HG02759 (cell line): ENCODE results near the gene LZTR1.

Experiments used
- ATAC-seq: cut with Tn5 transposase; IDR thresholded peaks from one replicate; pipeline ENCODE4 v1.9.1; 2021; ENCODE audit warnings: mild to moderate bottlenecking, moderate library complexity; ENCODE audit not compliant: unreplicated experiment

LZTR1 gene

DNA sequence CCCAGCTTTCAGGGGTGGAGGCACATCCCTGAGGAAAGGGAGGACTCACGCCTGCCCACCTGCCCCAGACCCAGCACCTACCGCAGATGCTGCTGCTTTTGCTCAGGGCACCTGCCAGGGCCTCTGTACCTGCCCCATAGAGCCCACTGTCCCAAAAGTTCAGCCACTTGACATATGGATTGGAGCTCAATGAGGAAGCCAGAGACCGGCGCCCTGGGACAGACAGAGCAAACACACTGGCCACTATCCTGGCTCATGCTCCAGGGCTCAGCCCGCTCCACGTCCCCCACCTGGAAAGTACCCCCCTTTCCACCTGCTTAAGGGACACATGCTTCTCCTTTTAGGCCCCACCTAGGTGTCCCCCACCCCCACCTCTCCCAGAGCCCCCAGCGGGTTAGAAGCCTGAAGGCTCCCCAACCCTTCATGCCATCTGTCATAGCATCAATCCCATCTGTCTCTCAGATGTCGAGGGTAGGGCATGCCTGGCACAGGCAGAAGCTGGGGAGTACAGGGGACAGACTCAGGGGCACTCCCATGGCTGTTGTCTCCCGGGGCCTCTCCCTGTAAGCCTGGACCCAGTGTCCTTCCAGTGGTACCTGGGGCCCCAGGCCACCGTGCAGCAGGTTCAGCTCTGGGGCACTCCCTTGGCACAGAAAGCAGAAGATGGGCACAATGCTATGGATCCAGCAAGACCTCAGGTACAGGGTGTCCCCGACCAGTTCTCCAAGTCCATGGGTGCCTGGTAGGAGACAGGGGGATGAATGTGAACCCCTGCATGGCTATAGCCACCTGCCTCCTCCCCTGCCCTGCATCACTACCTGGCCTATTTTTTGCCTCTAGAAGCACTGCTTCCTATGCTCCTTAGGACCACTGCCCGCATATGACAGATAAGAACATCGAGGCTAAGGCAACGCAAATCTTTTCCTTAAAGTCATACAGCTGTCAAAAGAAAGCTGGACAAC is 30.6 kb downstream of the LZTR1 start:
- no peak for ATAC-seq

GRCh38 chr22:21013657-21014201 is 31.6 kb downstream of the LZTR1 start:
- peak; percentile 19 for ATAC-seq

- peak; percentile 87 for ATAC-seq
Measured at GRCh38 chr22:21014202-21014725, 32.2 kb downstream of the LZTR1 start.

DNA sequence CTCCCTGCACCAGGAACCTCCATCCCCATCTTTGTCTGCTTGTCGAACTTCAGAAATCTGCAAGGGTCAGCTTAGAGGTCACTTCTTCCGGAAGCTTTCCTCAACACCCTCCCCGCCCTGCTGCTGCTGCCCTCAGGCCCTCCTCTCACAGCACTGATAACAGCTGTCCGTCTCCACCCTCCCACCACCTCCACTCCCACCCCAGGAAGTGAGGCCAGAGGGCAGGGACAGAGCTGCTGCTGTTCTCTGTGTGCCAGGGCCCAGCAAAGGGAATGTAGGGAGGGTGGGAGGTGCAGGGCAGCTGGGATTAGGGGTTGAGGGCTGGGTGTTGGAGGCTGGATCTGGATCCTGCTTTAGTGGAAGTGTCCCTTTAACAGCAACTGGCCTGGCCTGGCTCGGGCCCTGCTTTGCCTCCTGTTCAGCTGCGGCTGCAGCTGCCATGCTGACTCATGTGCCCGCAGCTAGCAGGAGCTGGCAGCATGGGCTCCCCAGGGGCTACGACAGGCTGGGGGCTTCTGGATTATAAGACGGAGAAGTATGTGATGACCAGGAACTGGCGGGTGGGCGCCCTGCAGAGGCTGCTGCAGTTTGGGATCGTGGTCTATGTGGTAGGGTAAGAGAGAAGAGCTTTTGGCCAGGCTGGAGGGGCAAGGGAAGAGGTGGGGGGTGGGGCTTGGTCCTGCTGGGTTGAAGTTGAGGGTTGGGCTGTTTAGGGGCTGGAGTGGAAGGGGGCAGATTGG is 32.8 kb downstream of the LZTR1 start, which contains the start of gene P2RX6:
P2RX6 (plus strand) TSS at position 440 of the 740 bp plus-strand sequence; CDS start at position 450, 10 bp downstream.
- ATAC-seq, result no peak

DNA sequence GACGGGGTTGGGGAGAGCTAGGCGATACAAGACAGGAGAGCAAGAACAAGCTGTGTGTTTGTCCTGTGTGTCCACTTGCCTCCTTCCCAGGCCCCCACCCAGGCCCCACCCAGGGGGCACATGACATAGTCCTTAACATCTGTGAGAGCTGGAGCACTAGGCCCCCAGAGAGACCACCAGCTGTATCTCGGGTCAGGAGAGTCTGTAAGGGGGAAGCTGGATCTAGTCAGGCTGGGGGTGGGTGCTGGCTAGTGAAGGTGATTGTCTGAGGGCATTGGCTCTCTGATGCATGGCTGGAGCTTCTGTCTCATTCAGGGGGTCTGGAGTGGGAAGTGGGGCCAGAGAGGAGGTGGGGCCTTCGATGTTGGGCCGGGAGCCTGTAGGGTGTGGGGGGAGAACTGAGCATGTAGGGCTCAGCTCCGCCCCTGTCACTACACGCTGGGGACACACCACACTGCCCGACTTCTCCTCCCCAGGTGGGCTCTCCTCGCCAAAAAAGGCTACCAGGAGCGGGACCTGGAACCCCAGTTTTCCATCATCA is 33.4 kb downstream of the LZTR1 start:
- no peak for ATAC-seq

- ATAC-seq, result no peak
Measured at GRCh38 chr22:21016644-21017420, 34.7 kb downstream of the LZTR1 start.

- ATAC-seq, result no peak
Measured at GRCh38 chr22:21018314-21018713, 36.2 kb downstream of the LZTR1 start.

- no peak for ATAC-seq
Measured at GRCh38 chr22:21020802-21021429, 38.8 kb downstream of the LZTR1 start.

DNA sequence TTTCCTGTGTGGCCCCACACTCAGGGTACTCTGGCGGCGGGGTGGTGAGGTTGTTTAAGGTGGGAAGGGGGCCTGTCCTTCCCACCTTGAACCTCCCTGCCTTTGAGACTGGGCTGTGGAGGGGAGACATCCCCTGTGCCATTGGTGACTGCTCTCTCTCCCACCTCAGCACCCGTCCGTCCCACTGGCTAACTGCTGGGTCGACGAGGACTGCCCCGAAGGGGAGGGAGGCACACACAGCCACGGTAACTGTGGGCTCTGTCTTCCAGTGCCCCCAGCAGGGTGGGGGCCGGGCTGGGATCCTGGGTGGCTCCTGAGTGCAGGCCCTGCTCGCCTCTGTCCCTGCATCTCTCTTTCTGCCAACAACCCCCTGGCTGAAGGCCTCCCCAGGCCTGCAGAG is 40.4 kb downstream of the LZTR1 start:
- no peak for ATAC-seq

DNA sequence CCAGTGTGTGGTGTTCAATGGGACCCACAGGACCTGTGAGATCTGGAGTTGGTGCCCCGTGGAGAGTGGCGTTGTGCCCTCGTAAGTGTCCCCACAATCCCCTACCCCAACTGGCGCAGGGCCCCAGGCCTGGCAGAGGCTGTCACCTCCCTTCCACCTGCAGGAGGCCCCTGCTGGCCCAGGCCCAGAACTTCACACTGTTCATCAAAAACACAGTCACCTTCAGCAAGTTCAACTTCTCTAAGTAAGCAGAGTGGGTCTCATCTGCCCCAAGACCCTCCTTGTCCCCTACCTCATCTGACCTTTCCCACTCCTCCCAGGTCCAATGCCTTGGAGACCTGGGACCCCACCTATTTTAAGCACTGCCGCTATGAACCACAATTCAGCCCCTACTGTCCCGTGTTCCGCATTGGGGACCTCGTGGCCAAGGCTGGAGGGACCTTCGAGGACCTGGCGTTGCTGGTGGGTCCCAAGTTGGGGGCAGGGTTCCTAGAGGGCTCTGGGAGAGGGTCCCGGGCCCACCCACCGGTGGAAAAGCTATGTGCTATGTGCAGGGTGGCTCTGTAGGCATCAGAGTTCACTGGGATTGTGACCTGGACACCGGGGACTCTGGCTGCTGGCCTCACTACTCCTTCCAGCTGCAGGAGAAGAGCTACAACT is 41.0 kb downstream of the LZTR1 start:
- no peak for ATAC-seq

- no peak for ATAC-seq
Measured at GRCh38 chr22:21025266-21025665, 43.2 kb downstream of the LZTR1 start.

DNA sequence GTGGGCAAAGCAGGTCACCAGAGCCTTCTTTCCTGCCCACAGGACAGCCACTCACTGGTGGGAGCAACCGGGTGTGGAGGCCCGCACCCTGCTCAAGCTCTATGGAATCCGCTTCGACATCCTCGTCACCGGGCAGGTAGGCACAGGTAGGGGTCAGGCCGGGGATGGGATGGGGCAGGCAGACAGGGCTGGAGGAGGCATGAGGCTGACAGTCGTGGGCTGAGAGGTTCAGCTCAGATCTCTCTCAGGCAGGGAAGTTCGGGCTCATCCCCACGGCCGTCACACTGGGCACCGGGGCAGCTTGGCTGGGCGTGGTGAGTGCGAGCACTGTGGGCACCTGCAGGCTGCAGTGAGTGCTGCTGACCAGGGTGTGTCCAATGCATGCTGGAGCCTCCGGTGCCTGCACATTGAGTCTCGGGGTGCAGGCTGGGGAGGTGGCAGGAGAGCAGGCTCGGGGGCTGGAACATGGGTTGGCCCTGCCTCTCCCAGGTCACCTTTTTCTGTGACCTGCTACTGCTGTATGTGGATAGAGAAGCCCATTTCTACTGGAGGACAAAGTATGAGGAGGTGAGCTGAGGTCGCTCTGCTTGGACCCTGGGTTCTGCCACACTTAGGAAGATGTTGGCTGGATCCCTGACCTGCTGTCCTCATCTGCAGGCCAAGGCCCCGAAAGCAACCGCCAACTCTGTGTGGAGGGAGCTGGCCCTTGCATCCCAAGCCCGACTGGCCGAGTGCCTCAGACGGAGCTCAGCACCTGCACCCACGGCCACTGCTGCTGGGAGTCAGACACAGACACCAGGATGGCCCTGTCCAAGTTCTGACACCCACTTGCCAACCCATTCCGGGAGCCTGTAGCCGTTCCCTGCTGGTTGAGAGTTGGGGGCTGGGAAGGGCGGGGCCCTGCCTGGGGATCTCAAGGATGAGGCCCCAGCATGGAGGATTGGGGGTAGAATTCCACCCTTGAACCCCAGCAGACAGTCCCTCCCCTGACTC is 44.0 kb downstream of the LZTR1 start:
- no peak for ATAC-seq

- ATAC-seq, result no peak
Measured at GRCh38 chr22:21026783-21027692, 44.9 kb downstream of the LZTR1 start.

GRCh38 chr22:21028277-21029251 is 46.5 kb downstream of the LZTR1 start:
- no peak for ATAC-seq

DNA sequence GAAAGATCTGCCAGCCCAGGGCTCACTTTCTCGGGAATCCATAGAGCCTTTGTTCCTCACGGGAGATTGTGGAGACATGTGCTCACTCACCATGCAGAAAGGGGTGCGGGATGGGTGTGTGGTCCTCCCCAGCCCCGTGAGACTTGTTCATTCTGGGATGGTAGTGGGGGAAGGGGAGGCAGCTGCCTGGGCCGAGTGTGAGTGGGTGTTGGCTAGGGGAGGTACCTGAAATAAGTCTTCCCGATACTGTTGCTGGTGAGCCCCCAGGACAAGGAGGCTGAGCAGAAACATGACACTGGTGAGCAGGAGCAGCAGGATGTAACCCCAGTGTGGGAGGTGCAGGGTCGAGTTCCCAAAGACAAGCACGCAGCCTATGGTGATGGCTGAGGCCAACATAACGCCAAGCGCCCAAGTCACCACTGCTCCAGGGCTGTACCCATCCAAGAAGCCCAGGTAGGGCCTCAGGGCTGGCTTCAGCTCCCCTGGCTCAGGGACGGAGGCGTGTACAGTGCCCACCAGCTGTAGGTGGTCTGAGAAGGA is 47.5 kb downstream of the LZTR1 start:
- ATAC-seq, result no peak

- no peak for ATAC-seq
Measured at GRCh38 chr22:21030032-21030431, 47.9 kb downstream of the LZTR1 start.
